Measurements from ENCODE around the gene UBA6.

- no peak for TF ChIP-seq NRF1 (IDR thresholded peaks at IDR 0.05; ENCODE audit: low read depth, low read length)
- no peak for TF ChIP-seq POLR2AphosphoS5 (IDR thresholded peaks at IDR 0.05; ENCODE audit: low read depth, low read length)
- TF ChIP-seq YY1 (IDR thresholded peaks at IDR 0.05; ENCODE audit: low read depth): no peak
- no peak for TF ChIP-seq RCOR1 (IDR thresholded peaks at IDR 0.05; ENCODE audit: low read length)
- TF ChIP-seq, protein P1, sequence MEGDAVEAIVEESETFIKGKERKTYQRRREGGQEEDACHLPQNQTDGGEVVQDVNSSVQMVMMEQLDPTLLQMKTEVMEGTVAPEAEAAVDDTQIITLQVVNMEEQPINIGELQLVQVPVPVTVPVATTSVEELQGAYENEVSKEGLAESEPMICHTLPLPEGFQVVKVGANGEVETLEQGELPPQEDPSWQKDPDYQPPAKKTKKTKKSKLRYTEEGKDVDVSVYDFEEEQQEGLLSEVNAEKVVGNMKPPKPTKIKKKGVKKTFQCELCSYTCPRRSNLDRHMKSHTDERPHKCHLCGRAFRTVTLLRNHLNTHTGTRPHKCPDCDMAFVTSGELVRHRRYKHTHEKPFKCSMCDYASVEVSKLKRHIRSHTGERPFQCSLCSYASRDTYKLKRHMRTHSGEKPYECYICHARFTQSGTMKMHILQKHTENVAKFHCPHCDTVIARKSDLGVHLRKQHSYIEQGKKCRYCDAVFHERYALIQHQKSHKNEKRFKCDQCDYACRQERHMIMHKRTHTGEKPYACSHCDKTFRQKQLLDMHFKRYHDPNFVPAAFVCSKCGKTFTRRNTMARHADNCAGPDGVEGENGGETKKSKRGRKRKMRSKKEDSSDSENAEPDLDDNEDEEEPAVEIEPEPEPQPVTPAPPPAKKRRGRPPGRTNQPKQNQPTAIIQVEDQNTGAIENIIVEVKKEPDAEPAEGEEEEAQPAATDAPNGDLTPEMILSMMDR (IDR thresholded peaks at IDR 0.05): no peak
- TF ChIP-seq, protein P2, sequence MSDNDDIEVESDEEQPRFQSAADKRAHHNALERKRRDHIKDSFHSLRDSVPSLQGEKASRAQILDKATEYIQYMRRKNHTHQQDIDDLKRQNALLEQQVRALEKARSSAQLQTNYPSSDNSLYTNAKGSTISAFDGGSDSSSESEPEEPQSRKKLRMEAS (IDR thresholded peaks at IDR 0.05; ENCODE audit: low read depth): no peak
- TF ChIP-seq TAF1 (IDR thresholded peaks at IDR 0.05; ENCODE audit: borderline replicate concordance, low read depth, low read length): no peak
- TF ChIP-seq TCF12 (IDR thresholded peaks at IDR 0.05): no peak
- TF ChIP-seq, protein P3, sequence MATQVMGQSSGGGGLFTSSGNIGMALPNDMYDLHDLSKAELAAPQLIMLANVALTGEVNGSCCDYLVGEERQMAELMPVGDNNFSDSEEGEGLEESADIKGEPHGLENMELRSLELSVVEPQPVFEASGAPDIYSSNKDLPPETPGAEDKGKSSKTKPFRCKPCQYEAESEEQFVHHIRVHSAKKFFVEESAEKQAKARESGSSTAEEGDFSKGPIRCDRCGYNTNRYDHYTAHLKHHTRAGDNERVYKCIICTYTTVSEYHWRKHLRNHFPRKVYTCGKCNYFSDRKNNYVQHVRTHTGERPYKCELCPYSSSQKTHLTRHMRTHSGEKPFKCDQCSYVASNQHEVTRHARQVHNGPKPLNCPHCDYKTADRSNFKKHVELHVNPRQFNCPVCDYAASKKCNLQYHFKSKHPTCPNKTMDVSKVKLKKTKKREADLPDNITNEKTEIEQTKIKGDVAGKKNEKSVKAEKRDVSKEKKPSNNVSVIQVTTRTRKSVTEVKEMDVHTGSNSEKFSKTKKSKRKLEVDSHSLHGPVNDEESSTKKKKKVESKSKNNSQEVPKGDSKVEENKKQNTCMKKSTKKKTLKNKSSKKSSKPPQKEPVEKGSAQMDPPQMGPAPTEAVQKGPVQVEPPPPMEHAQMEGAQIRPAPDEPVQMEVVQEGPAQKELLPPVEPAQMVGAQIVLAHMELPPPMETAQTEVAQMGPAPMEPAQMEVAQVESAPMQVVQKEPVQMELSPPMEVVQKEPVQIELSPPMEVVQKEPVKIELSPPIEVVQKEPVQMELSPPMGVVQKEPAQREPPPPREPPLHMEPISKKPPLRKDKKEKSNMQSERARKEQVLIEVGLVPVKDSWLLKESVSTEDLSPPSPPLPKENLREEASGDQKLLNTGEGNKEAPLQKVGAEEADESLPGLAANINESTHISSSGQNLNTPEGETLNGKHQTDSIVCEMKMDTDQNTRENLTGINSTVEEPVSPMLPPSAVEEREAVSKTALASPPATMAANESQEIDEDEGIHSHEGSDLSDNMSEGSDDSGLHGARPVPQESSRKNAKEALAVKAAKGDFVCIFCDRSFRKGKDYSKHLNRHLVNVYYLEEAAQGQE (IDR thresholded peaks at IDR 0.05; ENCODE audit: low read depth, low read length): no peak
- TF ChIP-seq RAD21 (IDR thresholded peaks at IDR 0.05; ENCODE audit: low read length): no peak
- TF ChIP-seq SIN3A (IDR thresholded peaks at IDR 0.05; ENCODE audit: borderline replicate concordance, low read depth, low read length): no peak
- no peak for TF ChIP-seq TEAD4 (IDR thresholded peaks at IDR 0.05; ENCODE audit: borderline replicate concordance, insufficient read depth)
- no peak for TF ChIP-seq RXRA (IDR thresholded peaks at IDR 0.05; ENCODE audit: borderline replicate concordance, low read depth)
Measured at GRCh38 chr4:67743194-67743593, 42.2 kb upstream of the UBA6 start.
